Karpas-422 (cell line): ENCODE measurements around the gene S100A10. TPM values are rescaled to one million over a fixed set of nuclear protein-coding genes. Genes with fewer than 3 reads are reported as not detected.
A peak's percentile ranks its signal among the peaks of the same experiment; 100 is the strongest.

Experiments used
- DNase-seq: peaks from one replicate; pipeline ENCODE4 v3.0.0-alpha.2; 2015
- H2AFZ ChIP-seq: fragments of 200-600 bp; sonication (generic); 2 replicates; pipeline ENCODE4 v1.6.1; 2014; ENCODE audit warnings: antibody characterized with exemption, low read length, mixed read lengths
- H3K27ac ChIP-seq: fragments of 200-600 bp; sonication (generic); 2 replicates; pipeline ENCODE4 v1.5.1; 2014; ENCODE audit warnings: mild to moderate bottlenecking, low read length, moderate library complexity
- H3K27me3 ChIP-seq: fragments of 200-600 bp; sonication (generic); 2 replicates; pipeline ENCODE4 v1.6.1; 2014; ENCODE audit warnings: low read length, mixed read lengths
- H3K36me3 ChIP-seq: fragments of 200-600 bp; sonication (generic); 2 replicates; pipeline ENCODE4 v1.6.1; 2014; ENCODE audit warnings: low read length, mixed read lengths; ENCODE audit not compliant: insufficient read depth
- H3K4me1 ChIP-seq: fragments of 200-600 bp; sonication (generic); 2 replicates; pipeline ENCODE4 v1.6.1; 2014; ENCODE audit warnings: mild to moderate bottlenecking, low read length, mixed read lengths
- H3K4me2 ChIP-seq: fragments of 200-600 bp; sonication (generic); 2 replicates; pipeline ENCODE4 v1.6.1; 2014; ENCODE audit warnings: low read length, low read depth, mild to moderate bottlenecking; ENCODE audit not compliant: poor library complexity, severe bottlenecking
- H3K4me3 ChIP-seq: fragments of 200-600 bp; sonication (generic); 2 replicates; pipeline ENCODE4 v1.5.1; 2014; ENCODE audit warnings: mild to moderate bottlenecking, antibody characterized with exemption, low read length, mixed read lengths
- H3K79me2 ChIP-seq: fragments of 200-600 bp; sonication (generic); 2 replicates; pipeline ENCODE4 v1.6.1; 2014; ENCODE audit warnings: mild to moderate bottlenecking, low read length, mixed read lengths
- H3K9ac ChIP-seq: fragments of 200-600 bp; sonication (generic); 2 replicates; pipeline ENCODE4 v1.6.0; 2014; ENCODE audit warnings: low read length
- H3K9me2 ChIP-seq: fragments of 200-600 bp; sonication (generic), shearing (Covaris generic); replicated peaks from 2 replicates; pipeline ENCODE4 v1.6.0; 2014; ENCODE audit warnings: mild to moderate bottlenecking, low read length, moderate library complexity; ENCODE audit not compliant: insufficient read depth
- H3K9me3 ChIP-seq: fragments of 300-700, 200-600 bp; sonication (generic); 2 replicates; pipeline ENCODE4 v1.6.1; 2014; ENCODE audit warnings: low read length, mixed read lengths
- H4K20me1 ChIP-seq: fragments of 200-600 bp; sonication (generic); 2 replicates; pipeline ENCODE4 v1.6.1; 2014; ENCODE audit warnings: mild to moderate bottlenecking, antibody characterized with exemption, low read length, low read depth; ENCODE audit not compliant: insufficient read depth
- total RNA-seq: library from RNA; depleted of rRNA; stranded (reverse); fragments of >200 nt; shearing (Covaris generic); gene quantifications from 2 replicates; pipeline ENCODE4 v1.2.3, GENCODE V29; 2014; ENCODE audit warnings: low replicate concordance

S100A10 gene
- total RNA-seq, 1 experiment from 2014 or later, result 0.56 TPM

DNA sequence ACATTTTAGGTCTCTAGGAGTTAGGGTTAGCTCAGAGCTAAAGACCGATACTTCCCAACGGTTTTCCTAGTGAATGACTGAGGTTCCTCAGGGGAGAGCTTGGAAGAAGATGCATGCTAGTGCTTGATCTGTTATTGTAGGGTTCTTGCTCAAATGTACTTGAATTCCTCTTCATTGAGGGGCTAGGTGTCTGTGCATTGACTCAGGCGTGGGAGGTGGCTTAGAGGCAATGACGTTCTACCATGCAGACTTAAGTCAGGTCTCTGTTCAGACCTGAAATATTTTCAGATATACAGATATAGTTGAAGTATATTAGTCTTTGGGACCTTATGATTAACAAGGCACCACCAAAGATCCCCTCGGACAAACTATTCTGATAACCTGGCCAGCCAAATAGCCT lies 23.5 kb downstream of the S100A10 start:
- Histone ChIP-seq H3K9ac (no peak overlapping the region), H3K9me2 (no peaks in the 10 kb centered on the region), H3K4me2 (no peak overlapping the region), H3K36me3 (no peaks in the 10 kb centered on the region), H3K9me3 (no peaks in the 10 kb centered on the region), H3K79me2 (no peaks in the 10 kb centered on the region), H4K20me1 (no peaks in the 10 kb centered on the region), H3K4me3 (no peak overlapping the region), H2AFZ (no peak overlapping the region), H3K27me3 (no peaks in the 10 kb centered on the region), H3K27ac (no peak overlapping the region), H3K4me1 (peaks cover 27% of the 10 kb centered on the region)
- DNase-seq, result no peak

DNA sequence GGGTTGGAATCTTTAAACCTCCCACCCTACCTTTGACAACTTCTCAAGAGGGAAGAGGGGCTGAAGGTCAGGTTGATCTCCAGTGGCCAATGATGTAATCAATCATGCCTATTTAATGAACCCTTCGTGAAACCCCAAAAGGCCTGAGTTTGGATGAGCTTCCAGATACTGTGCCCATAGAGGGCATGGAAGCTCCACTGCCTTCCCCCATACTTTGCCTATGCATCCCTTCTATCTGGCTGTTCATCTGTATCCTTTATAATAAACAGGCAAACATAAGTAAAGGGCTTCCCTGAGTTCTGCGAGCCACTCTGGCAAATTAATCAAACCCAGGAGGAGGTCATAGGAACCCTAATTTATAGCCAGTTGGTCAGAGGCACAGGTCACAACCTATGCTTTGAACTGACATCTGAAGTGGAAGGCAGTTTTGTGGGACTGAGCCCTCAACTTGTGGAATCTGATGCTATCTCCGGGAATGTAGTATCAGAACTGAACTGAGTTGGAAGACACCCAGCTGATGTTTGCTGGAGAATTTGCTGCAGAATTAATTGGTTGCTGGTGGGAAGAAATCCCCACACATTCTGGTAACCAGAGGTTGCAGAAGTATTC lies 24.8 kb downstream of the S100A10 start:
- Histone ChIP-seq H3K4me1 (peaks cover 27% of the 10 kb centered on the region), H3K9me2 (no peaks in the 10 kb centered on the region), H3K27ac (no peak overlapping the region), H3K79me2 (no peaks in the 10 kb centered on the region), H3K27me3 (no peaks in the 10 kb centered on the region), H3K4me2 (peak overlapping the region; percentile 50), H4K20me1 (no peaks in the 10 kb centered on the region), H3K9ac (peak overlapping the region; percentile 7; the same call in 1 of the 2 replicates), H2AFZ (no peak overlapping the region), H3K9me3 (no peaks in the 10 kb centered on the region), H3K36me3 (no peaks in the 10 kb centered on the region), H3K4me3 (peak overlapping the region; percentile 8; the same call in 1 of the 2 replicates)
- DNase-seq, result no peak

DNA sequence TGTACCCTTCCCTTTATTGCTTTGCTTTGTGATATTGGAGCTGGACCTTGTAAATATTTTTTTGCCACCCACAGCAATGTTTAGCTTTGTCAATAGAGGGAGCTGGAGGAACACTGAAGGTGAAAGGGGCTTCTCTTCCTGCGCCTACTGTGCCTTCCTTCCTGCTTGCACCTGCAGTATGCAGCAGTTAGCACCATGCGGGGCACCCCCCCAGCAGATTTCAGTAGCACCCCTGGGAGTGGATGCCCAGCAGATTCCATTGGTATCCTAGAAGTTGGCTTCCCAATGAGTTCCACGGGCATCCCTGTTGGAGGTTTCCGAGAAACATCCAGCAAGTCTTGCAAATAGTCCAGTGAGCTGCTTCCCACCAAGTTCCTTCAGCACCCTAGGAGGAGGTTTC lies 25.6 kb downstream of the S100A10 start:
- H3K9me2 ChIP-seq, result no peaks in the 10 kb centered on the region
- no peak overlapping the region for H3K4me3 ChIP-seq
- no peak overlapping the region for H3K9ac ChIP-seq
- H4K20me1 ChIP-seq, result no peaks in the 10 kb centered on the region
- DNase-seq, result peak; percentile 86
- H2AFZ ChIP-seq, result no peak overlapping the region
- peaks cover 27% of the 10 kb centered on the region for H3K4me1 ChIP-seq
- no peaks in the 10 kb centered on the region for H3K79me2 ChIP-seq
- no peaks in the 10 kb centered on the region for H3K36me3 ChIP-seq
- H3K27ac ChIP-seq, result no peak overlapping the region
- no peaks in the 10 kb centered on the region for H3K27me3 ChIP-seq
- no peaks in the 10 kb centered on the region for H3K9me3 ChIP-seq
- peak overlapping the region; percentile 50 for H3K4me2 ChIP-seq

DNA sequence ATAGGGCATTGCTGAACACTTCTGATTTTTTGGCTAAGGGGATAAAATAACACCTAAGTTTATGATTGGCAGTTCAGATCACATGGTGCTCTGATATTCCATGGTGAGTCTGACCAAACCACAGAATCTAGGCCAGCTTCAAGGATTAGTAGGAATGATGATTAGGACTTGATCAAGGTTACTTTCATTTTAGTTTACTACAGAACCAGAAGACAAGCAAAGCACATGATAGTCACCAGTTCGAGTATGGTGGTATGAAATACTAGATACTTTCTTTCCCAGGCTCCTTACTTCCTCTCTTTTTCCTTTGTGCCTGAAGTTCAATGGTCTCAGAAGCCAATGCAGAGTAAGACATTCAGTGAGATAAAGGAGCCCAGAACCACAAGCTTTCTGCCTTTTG lies 26.6 kb downstream of the S100A10 start:
- no peak overlapping the region for H3K9ac ChIP-seq
- H3K4me3 ChIP-seq, result no peak overlapping the region
- H3K36me3 ChIP-seq, result no peaks in the 10 kb centered on the region
- no peaks in the 10 kb centered on the region for H3K79me2 ChIP-seq
- peaks cover 27% of the 10 kb centered on the region for H3K4me1 ChIP-seq
- H4K20me1 ChIP-seq, result no peaks in the 10 kb centered on the region
- DNase-seq, result no peak
- H3K4me2 ChIP-seq, result no peak overlapping the region
- no peaks in the 10 kb centered on the region for H3K9me3 ChIP-seq
- H3K27ac ChIP-seq, result no peak overlapping the region
- no peak overlapping the region for H2AFZ ChIP-seq
- no peaks in the 10 kb centered on the region for H3K27me3 ChIP-seq
- no peaks in the 10 kb centered on the region for H3K9me2 ChIP-seq

DNA sequence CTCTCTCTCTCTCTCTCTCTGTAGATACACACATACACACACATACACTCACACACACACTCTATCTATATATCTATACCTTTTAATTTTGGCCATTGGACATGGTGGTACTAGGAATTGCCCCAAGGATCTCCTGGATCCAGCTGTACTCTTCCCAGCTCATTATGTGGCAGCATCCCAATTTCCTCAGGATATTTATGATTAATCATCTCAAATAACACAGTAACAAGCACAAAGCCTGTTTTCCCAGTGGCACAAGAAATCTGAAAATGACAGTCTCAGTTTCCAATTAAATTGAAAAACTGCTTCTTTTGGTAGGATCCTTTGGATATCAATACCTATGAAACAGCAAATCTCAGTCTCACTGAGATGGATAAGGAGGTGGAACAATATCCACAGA lies 27.6 kb downstream of the S100A10 start:
- no peaks in the 10 kb centered on the region for H4K20me1 ChIP-seq
- DNase-seq, result no peak
- H3K36me3 ChIP-seq, result no peaks in the 10 kb centered on the region
- no peaks in the 10 kb centered on the region for H3K27me3 ChIP-seq
- peaks cover 27% of the 10 kb centered on the region for H3K4me1 ChIP-seq
- H3K4me3 ChIP-seq, result no peak overlapping the region
- H3K4me2 ChIP-seq, result no peak overlapping the region
- H3K79me2 ChIP-seq, result no peaks in the 10 kb centered on the region
- no peaks in the 10 kb centered on the region for H3K9me3 ChIP-seq
- no peak overlapping the region for H2AFZ ChIP-seq
- no peak overlapping the region for H3K27ac ChIP-seq
- H3K9ac ChIP-seq, result no peak overlapping the region
- H3K9me2 ChIP-seq, result no peaks in the 10 kb centered on the region

DNA sequence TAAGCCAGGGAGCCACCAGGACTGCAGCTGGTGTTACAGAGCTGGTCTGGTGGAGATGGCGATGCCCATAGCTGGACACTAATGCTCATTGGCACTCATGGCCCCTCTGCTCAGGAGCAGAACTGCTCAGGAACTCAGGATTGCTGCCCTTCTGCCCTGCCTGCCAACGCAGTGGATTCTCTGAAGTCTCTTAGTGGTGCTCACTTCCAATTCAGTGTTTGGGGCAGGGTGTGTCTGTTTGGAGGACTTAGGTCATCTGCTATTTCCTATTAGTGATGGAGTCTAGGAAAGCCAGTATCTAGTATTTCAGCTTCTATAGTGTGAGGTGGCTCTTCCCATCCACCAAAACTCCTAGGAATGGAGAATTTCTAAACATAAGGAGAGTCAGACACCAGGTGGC lies 29.1 kb downstream of the S100A10 start:
- Histone ChIP-seq H3K9ac (no peak overlapping the region), H3K27ac (no peak overlapping the region), H3K4me3 (no peak overlapping the region), H3K36me3 (no peaks in the 10 kb centered on the region), H3K79me2 (no peaks in the 10 kb centered on the region), H3K4me2 (no peak overlapping the region), H3K27me3 (no peaks in the 10 kb centered on the region), H3K4me1 (peaks cover 15% of the 10 kb centered on the region), H3K9me2 (no peaks in the 10 kb centered on the region), H2AFZ (no peak overlapping the region), H4K20me1 (no peaks in the 10 kb centered on the region), H3K9me3 (no peaks in the 10 kb centered on the region)
- no peak for DNase-seq

DNA sequence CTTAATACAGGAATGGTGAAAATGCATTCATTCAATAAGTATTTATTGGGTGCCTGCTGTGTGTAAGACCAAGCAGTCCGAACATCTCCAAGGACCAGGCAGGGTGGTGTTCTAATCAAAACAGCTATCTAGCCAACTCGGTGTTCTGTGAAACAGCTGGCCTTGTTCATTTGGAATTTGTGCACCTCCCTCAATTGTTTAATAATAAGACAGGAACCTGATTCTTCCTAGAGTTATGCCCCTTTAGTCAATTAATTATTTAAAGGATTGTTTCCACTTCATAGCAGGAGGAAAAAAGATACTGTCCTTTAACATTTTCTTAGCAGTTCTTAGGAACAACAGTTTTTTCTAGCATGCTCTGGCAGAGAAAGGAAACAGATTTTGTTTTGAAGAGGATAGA lies 30.4 kb downstream of the S100A10 start:
- Histone ChIP-seq H2AFZ (no peak overlapping the region), H3K4me2 (no peak overlapping the region), H4K20me1 (no peaks in the 10 kb centered on the region), H3K36me3 (no peaks in the 10 kb centered on the region), H3K27ac (no peak overlapping the region), H3K9me2 (no peaks in the 10 kb centered on the region), H3K27me3 (no peaks in the 10 kb centered on the region), H3K79me2 (no peaks in the 10 kb centered on the region), H3K4me1 (peaks cover 3% of the 10 kb centered on the region), H3K9me3 (no peaks in the 10 kb centered on the region), H3K4me3 (no peak overlapping the region), H3K9ac (no peak overlapping the region)
- no peak for DNase-seq

DNA sequence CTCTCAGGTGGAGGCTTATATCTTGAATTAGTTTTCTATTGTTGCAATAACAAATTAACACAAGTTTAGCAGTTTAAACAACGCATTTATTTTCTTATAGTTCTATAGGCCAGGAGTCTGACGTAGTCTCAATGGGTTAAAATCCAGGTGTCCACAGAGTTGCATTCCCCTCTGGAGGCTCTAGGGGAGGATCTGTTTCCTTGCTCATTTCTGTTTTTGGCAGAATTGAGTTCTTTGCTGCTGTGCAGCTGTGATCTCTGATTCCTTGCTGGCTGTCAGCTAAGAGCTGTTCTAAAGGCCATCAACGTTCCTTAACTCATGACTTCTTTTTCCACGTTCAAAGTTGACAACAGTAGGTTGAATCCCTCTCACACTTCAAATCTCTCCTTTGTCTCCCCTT lies 31.8 kb downstream of the S100A10 start:
- Histone ChIP-seq H3K79me2 (no peaks in the 10 kb centered on the region), H3K9me2 (no peaks in the 10 kb centered on the region), H3K4me1 (no peaks in the 10 kb centered on the region), H3K9ac (no peak overlapping the region), H3K27me3 (no peaks in the 10 kb centered on the region), H3K4me3 (no peak overlapping the region), H3K36me3 (no peaks in the 10 kb centered on the region), H3K4me2 (no peak overlapping the region), H2AFZ (no peak overlapping the region), H4K20me1 (no peaks in the 10 kb centered on the region), H3K9me3 (no peaks in the 10 kb centered on the region), H3K27ac (no peak overlapping the region)
- DNase-seq, result no peak
